Cerebellar nuclear complex (tissue), 1 donor: ENCODE data around the gene KHDC1L.
A peak's percentile ranks its signal among the peaks of the same experiment; 100 is the strongest.
"Not testable (repeated sequence)": the region's sequence is repeated elsewhere in the genome, so short reads cannot be mapped to it uniquely, and the experiment has no call there.

Experiments used
- DNase-seq, 2 experiments: peaks; one replicate each; lab custom pipeline; 2025; lab: John Stamatoyannopoulos, UW

The KHDC1L gene

GRCh38 chr6:73207221-73207837 lies 18.0 kb downstream of the KHDC1L start:
- no peak for DNase-seq

DNA sequence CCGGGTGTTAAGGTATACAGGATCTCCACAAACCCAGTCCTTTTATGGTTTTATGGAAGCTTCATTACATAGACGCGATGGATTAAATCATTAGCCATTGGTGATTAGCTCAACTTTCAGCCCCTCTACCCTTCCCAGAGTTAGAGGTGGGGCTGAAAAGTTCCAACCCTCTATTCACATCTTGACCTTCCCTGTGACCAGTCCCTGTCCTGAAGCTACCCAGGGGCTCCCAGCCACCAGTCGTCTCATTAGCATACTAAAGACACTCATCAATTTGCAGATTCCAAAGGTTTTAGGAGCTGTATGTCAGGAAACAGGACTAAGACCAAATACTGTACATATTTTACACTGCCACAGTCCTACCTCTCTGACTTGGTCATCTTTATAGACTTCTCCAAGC lies 21.0 kb downstream of the KHDC1L start:
- DNase-seq = no peak

GRCh38 chr6:73203098-73203497 lies 22.2 kb downstream of the KHDC1L start:
- no peak for DNase-seq

GRCh38 chr6:73200735-73201134 lies 24.6 kb downstream of the KHDC1L start:
- no peak for DNase-seq

DNA sequence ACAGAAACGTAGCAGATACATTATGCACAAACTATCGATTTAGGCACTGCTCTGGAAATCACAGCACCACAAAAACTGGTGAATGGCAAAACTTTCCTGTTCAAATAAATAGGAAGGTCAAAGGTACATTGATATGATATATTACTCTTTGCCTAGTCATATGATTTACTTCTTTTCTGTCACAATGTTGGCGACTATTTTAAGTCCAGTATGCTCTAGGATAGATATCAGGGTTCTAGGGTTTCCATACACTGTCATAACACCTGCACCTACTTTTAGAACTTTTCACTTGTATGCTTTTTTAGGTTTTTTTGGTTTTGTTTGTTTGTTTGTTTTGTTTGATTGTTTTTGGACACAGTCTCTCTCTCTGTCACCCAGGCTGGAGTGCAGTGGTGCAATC lies 25.0 kb downstream of the KHDC1L start:
- DNase-seq = no peak

DNA sequence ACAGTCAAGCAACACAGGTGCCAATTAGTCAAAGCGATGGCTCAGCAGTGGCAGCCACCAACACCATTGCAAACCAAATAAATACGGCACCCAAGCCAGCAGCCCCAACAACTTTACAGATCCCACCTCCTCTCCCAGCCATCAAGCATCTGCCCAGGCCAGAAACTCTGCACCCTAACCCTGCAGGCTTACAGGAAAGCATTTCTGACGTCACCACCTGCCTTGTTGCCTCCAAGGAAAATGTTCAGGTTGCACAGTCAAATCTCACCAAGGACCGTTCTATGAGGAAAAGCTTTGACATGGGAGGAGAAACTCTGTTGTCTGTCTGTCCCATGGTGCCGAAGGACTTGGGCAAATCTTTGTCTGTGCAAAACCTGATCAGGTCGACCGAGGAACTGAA lies 30.6 kb downstream of the KHDC1L start:
- DNase-seq = no peak

GRCh38 chr6:73193302-73193701 lies 32.0 kb downstream of the KHDC1L start:
- DNase-seq = not testable (repeated sequence)

DNA sequence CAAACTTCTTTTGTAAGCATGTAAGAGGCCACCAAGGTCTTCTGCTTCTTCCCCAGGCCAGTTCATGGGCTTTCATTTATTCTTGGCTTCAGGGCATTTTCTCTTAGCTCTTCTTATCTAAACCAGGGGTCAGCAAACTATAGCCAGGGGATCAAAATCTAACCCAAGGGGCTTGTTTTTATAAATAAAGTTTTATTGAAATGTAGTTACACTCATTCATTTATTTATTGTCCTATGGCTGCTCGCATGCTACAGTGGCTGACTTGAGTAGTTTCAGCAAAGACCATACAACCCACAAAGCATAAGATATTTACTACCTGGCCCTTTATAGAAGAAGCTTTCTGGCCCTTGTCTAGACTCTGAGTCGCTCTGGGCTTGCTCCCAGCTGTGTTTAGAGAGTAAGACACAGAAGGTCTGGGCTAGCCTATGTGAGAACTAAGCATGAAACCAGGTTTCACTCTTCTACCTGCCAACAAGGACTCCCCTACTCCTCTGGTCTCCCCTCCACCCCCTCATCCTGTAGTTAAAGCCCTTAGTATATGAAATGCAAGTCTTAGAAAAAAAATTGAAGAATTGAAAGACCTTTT lies 43.2 kb downstream of the KHDC1L start:
- no peak for DNase-seq

GRCh38 chr6:73180763-73181619 lies 44.3 kb downstream of the KHDC1L start:
- DNase-seq = peak in 1 of 2 experiments; percentile 49

DNA sequence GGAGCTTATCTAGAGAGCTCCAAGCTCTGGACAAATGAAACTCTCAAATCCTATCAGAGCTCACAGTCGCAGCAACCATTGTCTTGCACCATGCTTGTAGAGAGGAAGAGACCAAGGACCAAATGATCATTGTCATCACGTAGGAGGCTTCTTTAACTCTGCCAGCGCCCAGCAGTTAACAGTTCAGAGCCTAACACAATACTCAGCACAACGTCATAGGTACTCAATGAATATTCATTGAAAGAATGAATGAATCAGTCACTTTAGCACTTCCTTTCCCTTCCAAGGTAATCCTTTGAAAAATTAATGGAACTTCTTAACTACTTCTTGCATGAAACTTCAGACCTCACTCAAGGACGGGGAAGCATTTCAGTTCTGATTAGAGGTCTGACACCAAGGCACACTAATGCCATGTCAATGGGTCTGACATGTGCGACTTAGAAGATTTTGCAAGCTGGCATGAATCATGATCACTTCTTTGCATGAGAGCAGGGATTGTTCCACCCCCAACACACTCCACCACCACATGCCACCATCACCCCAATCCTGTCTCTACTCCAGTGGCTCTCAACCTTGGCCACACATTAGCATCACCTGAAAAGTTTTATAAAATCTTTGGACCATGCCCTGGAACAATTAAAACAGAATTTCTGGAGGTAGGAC lies 45.1 kb downstream of the KHDC1L start:
- no peak for DNase-seq

DNA sequence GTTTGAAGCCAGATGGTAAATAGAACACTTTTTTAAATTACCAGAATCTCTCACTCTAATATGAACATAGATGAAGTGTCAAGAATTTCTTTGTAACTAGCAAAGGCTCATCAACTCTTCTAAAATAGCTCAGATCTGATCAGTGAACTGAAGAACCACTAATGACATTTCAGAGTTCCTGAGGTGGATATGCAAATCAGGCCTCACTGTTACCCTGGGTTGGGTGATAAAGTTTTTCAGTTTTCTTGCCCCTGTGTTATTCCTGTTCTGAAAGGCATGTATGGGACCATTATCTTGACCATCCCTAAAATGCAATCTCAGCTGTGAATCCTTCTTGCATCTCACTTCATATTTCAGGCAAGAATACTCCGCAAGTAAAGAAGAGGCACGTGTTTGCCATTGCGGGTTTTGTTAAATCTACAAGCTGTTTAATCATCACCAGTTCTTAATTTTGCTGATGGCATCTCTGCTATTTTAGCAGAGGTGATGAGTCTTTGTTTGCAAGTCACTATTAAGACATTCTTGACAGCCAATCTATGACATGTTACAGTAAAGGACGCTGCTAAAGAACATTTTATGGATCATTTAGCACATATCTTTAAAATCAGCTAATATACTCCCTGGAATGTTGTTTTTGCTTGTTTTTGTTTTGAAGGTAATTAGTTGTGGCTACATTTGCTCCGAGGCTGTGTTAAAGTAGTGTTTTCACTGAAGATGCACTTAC lies 47.9 kb downstream of the KHDC1L start:
- no peak for DNase-seq

- no peak for DNase-seq
Observed at GRCh38 chr6:73176057-73176456, 49.2 kb downstream of the KHDC1L start.

GRCh38 chr6:73174646-73175045 lies 50.6 kb downstream of the KHDC1L start:
- no peak for DNase-seq
